Measurements from ENCODE around the gene ZBTB40.

Gene ZBTB40

GRCh38 chr1:22471078-22471477, 19.4 kb downstream of the ZBTB40 start:
- no peak for DNase-seq

DNA sequence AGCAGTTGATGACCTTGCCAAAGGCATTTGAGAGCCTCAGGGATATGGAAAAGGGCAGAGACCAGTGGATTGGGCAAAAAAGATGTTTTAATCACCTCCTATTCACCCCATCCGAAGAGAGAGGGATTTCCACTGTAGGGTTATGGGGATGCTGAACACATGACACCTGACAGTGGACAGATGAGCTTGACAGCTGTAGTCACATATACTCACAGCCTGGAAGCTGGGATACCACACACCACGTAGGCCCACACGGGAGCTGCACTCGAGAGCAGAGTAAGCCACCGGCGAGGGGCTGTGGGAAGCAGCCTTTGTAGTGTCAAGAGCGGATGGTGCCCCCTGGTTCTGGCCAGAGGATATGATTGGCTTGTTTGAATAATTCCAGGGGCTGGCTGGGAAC, 20.0 kb downstream of the ZBTB40 start:
- DNase-seq = no peak

GRCh38 chr1:22472596-22472995, 20.9 kb downstream of the ZBTB40 start:
- no peak for DNase-seq

DNA sequence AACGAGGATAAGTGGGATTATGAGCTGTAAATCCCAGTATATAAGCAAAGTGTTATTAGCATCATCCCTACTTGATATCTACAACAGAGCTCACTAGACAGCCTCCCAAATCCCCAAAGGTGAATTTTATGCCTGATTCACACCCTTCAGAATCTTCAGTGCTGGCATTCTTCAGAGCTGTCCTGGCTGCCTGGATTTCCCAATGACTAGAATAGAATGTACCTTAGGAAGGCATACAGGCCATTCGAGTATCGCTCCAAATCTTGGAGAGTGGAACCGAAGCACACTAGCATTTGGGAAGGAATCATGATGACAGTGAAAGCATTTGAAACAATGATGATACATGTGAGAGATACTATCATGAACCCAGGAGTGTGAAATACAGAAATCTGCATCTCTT, 22.3 kb downstream of the ZBTB40 start:
- no peak for DNase-seq

DNA sequence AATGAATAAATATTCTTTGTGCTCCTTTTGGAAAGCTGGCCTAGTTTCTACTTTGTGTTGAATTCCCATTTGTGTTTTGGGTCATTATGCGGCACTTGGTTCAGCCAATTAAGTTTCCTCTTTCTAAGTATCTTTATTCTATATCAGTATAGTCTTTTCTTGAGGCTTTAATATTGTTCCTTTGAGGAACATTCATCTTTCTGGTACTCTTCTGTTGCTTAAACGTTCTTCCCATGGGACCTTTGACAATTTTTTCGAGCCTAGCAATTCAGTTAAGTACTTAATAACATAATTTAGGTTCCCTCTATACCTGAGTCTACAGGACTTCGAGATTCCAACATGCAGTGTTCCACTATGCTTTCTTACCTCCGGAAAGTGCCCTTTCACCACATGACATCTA, 24.9 kb downstream of the ZBTB40 start:
- no peak for DNase-seq

DNA sequence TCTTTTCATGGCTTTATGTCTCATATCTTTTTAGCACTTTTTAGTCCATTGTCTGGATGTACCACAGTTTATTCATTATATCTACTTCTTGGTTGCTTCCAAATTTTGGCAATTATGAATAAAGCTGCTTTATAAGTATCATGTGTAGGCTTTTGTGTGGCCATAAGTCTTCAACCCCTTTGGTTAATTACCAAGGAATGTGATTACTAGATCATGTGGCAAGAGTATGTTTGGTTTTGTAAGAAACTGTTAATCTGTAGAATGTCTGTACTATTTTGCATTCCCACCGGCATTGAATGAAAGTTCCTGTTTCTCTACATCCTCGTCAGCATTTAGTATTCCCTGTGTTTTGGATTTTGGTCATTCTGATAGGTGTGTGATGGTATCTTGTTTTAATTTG, 31.5 kb downstream of the ZBTB40 start:
- DNase-seq = no peak

GRCh38 chr1:22484706-22485345, 33.2 kb downstream of the ZBTB40 start:
- DNase-seq = no peak

DNA sequence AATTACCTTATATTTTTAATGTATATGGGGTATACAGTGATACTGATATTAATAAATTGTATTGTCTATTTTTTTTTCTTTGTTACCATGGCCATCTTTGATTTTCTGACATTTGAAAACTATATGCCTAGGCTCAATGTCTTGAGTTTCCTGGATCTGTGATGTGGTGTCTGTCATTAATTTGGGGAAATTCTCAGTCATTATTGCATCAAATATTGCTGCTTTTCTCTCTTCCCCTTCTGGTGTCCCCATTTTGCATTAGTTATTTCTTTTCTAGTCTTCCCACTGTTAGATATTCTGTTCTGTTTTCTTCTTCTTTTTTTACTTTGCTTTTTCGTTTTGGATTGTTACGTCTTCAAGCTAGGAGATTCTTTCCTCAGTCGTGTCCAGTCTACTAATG, 33.8 kb downstream of the ZBTB40 start:
- no peak for DNase-seq

DNA sequence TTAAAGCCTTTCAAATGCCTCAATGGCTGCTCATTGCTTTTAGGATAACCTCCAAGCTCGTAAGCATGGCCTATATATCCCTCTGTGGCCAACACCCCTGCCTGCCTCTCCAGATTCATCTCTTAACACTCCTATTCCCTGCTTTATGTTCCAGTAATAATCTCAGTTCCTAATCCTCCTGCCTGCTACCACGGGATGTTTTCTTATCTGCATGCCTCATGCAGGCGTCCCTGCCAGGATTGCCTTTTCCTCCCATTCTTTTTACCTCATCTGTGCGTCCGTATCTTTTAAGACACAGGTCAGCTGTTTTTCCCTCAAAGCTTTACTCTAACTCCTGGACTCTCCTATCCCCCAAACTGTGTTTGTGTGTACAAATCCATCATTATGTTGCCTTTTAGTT, 36.1 kb downstream of the ZBTB40 start:
- DNase-seq = no peak

DNA sequence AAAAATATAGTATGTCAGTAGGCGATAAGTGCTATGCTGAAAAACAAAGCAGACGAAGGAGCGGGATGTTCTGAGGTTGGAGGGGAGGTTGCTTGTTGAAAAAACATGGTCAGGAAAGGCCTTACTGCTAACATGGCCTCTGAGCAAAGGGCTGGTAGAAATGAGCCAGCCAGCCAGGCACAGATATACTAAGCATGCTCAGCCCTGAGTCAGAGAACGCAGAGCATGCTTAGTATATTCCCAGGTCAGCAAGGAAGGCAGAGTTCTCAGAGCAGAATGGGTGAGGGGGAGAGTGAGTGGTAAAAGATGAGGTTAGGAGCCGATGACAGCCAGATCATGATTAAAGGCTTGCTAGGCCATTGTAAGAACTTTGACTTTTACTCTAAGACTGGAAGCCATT, 36.7 kb downstream of the ZBTB40 start:
- DNase-seq = no peak

DNA sequence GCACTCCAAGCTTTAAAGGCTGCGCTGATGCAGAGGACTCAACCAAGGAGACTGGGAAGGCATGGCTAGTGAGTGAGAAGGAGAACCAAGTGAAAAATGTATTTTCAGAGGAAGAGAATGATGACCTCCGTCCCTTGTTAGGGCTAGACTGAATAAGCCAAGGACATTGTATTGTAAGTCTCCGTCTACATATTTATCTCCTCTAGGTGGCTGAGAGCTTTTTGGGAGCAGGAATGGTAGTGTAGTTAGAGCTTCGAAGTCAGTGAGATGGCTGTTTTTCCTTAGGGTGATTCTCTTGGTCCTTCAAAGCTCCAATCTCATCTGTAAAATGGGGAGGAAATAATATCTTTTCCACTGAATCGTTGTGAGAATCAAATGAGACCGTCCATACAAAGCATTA, 37.6 kb downstream of the ZBTB40 start:
- no peak for DNase-seq

DNA sequence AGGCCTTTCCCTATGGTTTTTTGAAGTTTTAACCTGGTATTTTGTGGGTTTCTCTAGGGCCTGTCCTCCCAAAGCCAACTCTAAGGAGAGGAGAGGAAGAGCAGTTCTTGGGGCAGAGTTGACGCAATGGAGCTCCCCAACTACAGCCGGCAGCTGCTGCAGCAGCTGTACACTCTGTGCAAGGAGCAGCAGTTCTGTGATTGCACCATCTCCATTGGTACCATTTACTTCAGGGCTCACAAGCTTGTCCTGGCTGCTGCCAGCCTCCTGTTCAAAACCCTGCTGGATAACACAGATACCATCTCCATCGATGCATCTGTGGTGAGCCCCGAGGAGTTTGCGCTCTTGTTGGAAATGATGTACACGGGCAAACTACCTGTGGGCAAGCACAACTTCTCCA, 38.2 kb downstream of the ZBTB40 start:
- peak; percentile 2 for DNase-seq

DNA sequence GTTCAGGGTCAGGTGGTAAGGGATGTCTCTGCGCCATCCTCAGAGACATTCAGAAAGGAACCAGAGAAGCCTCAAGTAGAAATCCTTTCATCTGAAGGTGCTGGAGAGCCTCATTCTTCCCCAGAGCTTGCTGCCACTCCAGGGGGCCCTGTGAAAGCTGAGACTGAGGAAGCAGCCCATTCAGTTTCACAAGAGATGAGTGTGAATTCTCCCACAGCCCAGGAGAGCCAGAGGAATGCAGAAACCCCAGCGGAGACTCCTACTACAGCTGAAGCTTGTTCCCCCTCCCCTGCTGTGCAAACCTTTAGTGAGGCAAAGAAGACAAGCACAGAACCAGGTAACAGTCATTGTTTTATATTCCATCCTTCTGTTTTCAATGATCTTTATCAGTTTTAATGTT, 38.7 kb downstream of the ZBTB40 start:
- DNase-seq = no peak

- no peak for DNase-seq
Observed at GRCh38 chr1:22491995-22492715, 40.5 kb downstream of the ZBTB40 start.

DNA sequence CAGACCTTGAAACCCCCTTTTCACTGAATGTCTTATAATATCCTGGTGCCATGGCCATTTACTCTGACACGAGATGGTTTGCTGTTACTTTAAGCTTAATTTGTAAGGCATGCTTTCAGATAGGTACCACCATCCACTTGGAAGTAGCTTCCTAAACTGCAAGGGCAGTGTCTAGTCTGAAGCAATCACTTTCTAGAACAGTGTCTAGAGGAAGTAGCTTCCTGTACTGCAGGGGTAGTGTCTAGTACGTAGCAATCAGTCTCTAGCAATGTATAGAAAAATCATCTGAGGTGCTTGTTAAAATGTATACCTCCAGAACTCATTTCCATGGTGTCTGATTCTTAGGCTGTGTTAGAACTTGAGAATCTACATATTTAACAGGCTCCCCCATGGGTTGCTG, 42.5 kb downstream of the ZBTB40 start:
- DNase-seq = no peak

DNA sequence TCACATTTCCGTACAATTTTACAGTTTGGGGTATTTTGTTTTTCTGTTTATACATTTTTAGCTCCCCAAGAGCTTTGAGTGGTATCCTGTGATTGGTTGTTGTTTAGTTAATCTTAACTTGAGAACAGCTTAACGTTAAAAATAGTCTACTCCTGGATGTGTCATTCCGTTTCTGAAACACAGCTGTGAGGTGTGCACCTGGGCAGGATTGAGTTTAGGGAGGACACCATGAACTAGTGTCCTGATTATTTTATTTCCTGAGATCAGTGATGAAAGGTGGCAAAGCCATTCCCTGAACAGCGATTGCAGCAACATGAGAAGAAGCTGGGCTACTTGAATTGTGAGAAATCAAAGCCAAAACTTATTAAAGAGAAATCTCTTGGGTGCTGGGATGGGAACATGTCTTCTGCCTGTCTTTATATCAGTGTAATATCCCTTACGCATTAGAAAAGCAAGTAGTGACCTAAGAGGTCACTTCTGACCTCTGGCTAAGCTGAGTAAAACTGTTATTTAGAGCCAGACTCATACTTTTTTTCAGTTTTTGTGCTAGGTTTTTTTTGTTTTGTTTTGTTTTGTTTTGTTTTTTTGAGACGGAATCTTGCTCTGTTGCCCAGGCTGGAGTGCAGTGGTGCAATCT, 43.4 kb downstream of the ZBTB40 start:
- DNase-seq = no peak

DNA sequence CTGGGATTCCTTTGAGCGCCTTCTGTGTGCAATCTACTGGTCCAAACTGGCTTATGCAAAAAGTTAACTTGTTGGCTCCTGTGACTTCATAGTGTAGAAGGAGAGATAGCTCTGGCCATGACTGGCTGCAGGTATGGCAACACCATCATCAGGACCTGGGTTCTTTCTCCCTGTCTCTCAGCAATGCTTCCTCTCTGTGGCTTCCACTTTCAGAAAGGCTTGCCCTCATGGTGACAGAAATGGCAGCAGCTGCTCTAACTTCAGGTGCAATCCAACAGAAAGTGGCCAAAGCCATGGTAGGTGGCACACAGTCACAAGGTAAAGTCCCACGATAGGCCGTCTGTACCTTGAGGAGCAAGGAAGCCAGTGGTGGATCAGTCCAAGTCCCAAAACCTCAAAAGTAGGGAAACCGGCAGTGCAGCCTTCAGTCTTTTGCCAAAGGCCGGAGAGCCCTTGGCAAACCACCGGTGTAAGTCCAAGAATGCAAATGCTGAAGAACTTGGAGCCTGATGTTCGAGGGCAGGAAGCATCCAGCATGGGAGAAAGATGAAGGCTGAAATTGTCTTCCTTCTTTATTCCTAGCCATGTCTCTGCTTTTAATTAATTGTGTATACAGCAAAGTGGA, 45.0 kb downstream of the ZBTB40 start:
- no peak for DNase-seq

DNA sequence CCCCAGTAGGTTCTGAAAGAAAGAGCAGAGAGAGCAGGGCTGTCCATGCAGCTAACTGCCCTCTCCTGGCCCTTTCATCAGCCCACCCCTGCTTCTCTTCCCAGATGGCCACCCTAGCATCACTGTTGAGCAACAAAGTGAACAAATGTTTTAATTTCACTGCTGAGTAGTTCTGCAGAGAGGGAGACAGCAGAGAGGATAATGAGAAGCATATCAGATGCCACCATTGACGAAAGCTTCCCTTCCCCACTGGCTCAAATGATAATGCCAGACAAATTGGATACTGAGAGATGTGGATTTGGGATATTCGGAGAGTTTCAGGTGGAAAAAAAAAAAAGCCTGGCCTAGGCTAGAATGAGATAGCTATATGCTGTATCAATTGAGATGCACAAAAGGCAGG, 46.8 kb downstream of the ZBTB40 start:
- no peak for DNase-seq

- DNase-seq = no peak
Observed at GRCh38 chr1:22500058-22500457, 48.4 kb downstream of the ZBTB40 start.

DNA sequence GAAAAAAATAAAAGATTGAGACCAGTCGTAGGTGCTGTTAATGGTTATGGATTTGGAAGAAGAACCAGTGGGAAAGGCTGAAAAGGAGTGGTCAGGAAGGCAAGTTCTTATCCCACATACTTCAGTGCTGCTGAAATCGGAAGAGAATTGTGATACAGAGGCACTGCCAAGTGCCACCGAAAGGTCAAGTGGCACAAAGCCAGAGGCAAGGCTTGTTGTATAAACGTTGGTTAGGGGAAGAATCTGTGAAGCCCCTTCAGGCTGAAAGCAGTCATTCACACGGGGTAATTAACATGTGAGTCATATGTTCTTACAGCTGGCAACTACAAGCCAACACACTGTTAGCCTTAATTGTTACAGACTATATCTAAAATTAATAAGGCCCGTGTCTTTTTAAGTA, 48.8 kb downstream of the ZBTB40 start:
- DNase-seq = no peak

GRCh38 chr1:22502202-22502601, 50.6 kb downstream of the ZBTB40 start:
- no peak for DNase-seq

DNA sequence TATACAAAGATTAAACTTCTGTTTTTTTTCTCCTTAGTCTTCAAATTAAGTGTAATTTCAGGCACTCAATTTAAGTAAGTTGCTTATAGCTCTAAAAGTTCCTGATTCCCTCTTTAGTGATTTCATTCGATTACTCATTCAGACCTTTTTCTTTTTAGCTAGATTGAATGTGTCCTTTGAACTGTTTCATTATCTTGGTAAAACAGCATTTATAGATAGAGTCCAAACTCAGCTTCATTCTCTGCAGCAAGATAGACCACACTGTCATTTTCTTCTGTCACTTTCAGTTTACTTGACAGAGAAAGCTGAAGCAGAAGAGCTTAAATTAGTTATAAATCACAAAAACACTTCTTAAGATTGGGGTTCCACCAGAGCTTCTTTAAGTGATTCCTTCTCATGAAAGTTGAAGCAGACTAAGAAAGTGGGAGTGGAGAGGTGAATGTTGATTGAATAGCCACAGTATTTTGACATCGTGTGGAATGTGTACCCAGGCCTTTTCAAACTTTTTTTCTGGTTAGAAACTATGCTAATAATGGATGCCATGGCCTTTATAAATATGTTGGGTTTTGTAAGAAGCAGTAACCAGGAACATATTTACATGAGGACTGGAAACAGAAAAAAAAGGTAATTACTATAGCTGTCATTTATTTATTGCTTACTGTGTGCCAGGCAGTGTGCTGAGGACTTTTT, 52.2 kb downstream of the ZBTB40 start:
- no peak for DNase-seq

DNA sequence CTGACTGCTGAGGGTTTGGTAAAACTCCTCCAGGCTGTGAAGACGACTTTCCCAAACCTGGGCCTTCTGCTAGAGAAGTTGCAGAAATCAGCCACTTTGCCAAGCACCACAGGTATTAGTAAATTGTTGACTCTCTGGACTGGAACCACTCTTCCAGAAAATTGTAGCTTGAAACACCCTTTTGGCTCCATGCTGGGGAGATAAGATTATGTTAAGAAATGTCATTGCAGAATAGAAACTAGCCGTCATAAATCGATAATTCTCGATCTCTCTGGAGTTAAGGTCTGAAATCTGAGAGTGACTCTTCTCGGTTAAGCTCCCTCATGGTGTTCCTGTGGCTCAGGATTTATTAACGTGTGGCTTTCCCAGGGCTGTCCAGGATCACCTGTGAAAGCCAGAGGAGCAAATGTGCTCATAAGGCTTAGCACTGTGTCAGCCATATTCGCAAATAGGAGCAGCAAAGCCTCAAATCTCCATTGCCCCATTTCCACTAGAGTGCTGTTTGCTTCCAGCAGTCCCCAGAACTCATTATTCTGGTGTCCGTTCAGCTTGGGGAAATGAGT, 54.6 kb downstream of the ZBTB40 start:
- DNase-seq = no peak
